ENCODE measurements around the gene MRPS30.
"Not testable (repeated sequence)": the region's sequence is repeated elsewhere in the genome, so short reads cannot be mapped to it uniquely, and the experiment has no call there.

Gene MRPS30

GRCh38 chr5:44824662-44825061 is 15.9 kb downstream of the MRPS30 start:
- not testable (repeated sequence) for DNase-seq

GRCh38 chr5:44827681-44828080 is 18.9 kb downstream of the MRPS30 start:
- DNase-seq, result no peak

- no peak for DNase-seq
These were observed 20.0 kb downstream of the MRPS30 start for GRCh38 chr5:44828719-44829118.

GRCh38 chr5:44830951-44831350 is 22.2 kb downstream of the MRPS30 start:
- DNase-seq, result no peak

GRCh38 chr5:44833249-44833648 is 24.5 kb downstream of the MRPS30 start:
- no peak for DNase-seq

- DNase-seq, result no peak
These were observed 26.9 kb downstream of the MRPS30 start for GRCh38 chr5:44835693-44836092.

GRCh38 chr5:44839018-44839681 is 30.4 kb downstream of the MRPS30 start:
- no peak for DNase-seq

GRCh38 chr5:44842496-44843282 is 33.9 kb downstream of the MRPS30 start:
- no peak for DNase-seq

GRCh38 chr5:44844744-44845143 is 36.0 kb downstream of the MRPS30 start:
- DNase-seq, result no peak

- peak; percentile 93 for DNase-seq
These were observed 37.0 kb downstream of the MRPS30 start for GRCh38 chr5:44845777-44846176.

- no peak for DNase-seq
These were observed 38.6 kb downstream of the MRPS30 start for GRCh38 chr5:44847206-44847852.

GRCh38 chr5:44860267-44860666 is 51.5 kb downstream of the MRPS30 start:
- no peak for DNase-seq

- peak; percentile 23 for DNase-seq
These were observed 54.1 kb downstream of the MRPS30 start for GRCh38 chr5:44862808-44863207.

All from COR-L47 (cell line).